HFFc6 (cell line): ENCODE data around the gene MRPL50. TPM values are rescaled to one million over a fixed set of nuclear protein-coding genes. Genes with fewer than 3 reads are reported as not detected.
A peak's percentile ranks its signal among the peaks of the same experiment; 100 is the strongest.

Source experiments
- DNase-seq: peaks from one replicate; pipeline ENCODE4 v3.0.0-alpha.2; 2018
- H3K27ac Mint-ChIP-seq: 2 replicates; pipeline ENCODE4 v1.8.0; 2020; ENCODE audit warnings: mild to moderate bottlenecking, mixed read lengths
- H3K27me3 Mint-ChIP-seq: 2 replicates; pipeline ENCODE4 v1.8.0; 2021; ENCODE audit warnings: mild to moderate bottlenecking, moderate library complexity, mixed read lengths; ENCODE audit not compliant: insufficient read depth
- H3K36me3 Mint-ChIP-seq: 2 replicates; pipeline ENCODE4 v1.8.0; 2021; ENCODE audit warnings: low read depth, mixed read lengths
- H3K4me1 Mint-ChIP-seq: 2 replicates; pipeline ENCODE4 v1.8.0; 2020; ENCODE audit warnings: low read depth, mixed read lengths
- H3K4me3 Mint-ChIP-seq: 2 replicates; pipeline ENCODE4 v1.8.0; 2020; ENCODE audit warnings: mild to moderate bottlenecking, moderate library complexity, mixed read lengths
- H3K9me3 Mint-ChIP-seq: 2 replicates; pipeline ENCODE4 v1.8.0; 2020; ENCODE audit warnings: mild to moderate bottlenecking, mixed read lengths
- long read RNA-seq: library from polyadenylated mRNA; unstranded; transcript quantifications from one replicate; pipeline ENCODE4 v2.0.0, GENCODE V29; 2019
- total RNA-seq, 6 experiments: library from RNA; stranded (reverse); fragmentation: NEBNext Ultra II Directional; extraction: Animal tissue kit (Norgen Biotek cat#: 25700); gene quantifications; 2 replicates in 1 of 6; 3 replicates in 5 of 6; pipeline ENCODE4 v1.2.3, GENCODE V29; 2021
- TF ChIP-seq, protein P1 (sequence below): fragments of 200-600 bp; sonication (generic); IDR thresholded peaks from 2 replicates; pipeline ENCODE4 v1.5.0; 2021; ENCODE audit warnings: antibody characterized with exemption, mild to moderate bottlenecking

Gene MRPL50
- total RNA-seq = 10 to 100 TPM in 4 of 6 experiments, 1 to 10 TPM in 2; 9.6 to 11.2 (median 10.4) TPM
- long read RNA-seq, transcript MRPL50-201 (2 exons, 3,332 nt) = major isoform, 53 of 55 reads
- long read RNA-seq, partial matches to known transcripts = 0 of 55 reads
- long read RNA-seq, other reads (novel, unspliced or antisense) = 2 of 55 reads

GRCh38 chr9:101398068-101398929, at the start of gene MRPL50, which contains the start of gene ZNF189:
MRPL50 (minus strand) TSS chr9:101398618; CDS start chr9:101398592, 26 bp downstream.
ZNF189 (plus strand) TSS chr9:101398851; CDS start chr9:101399157, 306 bp downstream.
- H3K4me3 Mint-ChIP-seq = peak within 1 kb of the TSS; percentile 98
- peaks cover 3% of the 10 kb centered on the region for H3K27me3 Mint-ChIP-seq
- peaks cover 9% of the 10 kb centered on the region for H3K9me3 Mint-ChIP-seq
- peaks cover 69% of the 10 kb centered on the region for H3K36me3 Mint-ChIP-seq
- H3K27ac Mint-ChIP-seq = peak within 1 kb of the TSS; percentile 98
- H3K4me1 Mint-ChIP-seq = peaks cover 46% of the 10 kb centered on the region
- TF ChIP-seq, protein P1, sequence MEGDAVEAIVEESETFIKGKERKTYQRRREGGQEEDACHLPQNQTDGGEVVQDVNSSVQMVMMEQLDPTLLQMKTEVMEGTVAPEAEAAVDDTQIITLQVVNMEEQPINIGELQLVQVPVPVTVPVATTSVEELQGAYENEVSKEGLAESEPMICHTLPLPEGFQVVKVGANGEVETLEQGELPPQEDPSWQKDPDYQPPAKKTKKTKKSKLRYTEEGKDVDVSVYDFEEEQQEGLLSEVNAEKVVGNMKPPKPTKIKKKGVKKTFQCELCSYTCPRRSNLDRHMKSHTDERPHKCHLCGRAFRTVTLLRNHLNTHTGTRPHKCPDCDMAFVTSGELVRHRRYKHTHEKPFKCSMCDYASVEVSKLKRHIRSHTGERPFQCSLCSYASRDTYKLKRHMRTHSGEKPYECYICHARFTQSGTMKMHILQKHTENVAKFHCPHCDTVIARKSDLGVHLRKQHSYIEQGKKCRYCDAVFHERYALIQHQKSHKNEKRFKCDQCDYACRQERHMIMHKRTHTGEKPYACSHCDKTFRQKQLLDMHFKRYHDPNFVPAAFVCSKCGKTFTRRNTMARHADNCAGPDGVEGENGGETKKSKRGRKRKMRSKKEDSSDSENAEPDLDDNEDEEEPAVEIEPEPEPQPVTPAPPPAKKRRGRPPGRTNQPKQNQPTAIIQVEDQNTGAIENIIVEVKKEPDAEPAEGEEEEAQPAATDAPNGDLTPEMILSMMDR = no peak
- DNase-seq = peak; percentile 99

GRCh38 chr9:101446732-101447131, 48.3 kb upstream of the MRPL50 start:
- H3K27ac Mint-ChIP-seq = no peak overlapping the region
- H3K27me3 Mint-ChIP-seq = peaks cover 18% of the 10 kb centered on the region
- peaks cover 23% of the 10 kb centered on the region for H3K4me1 Mint-ChIP-seq
- H3K36me3 Mint-ChIP-seq = no peaks in the 10 kb centered on the region
- no peaks in the 10 kb centered on the region for H3K9me3 Mint-ChIP-seq
- H3K4me3 Mint-ChIP-seq = no peak overlapping the region
- DNase-seq = no peak
- TF ChIP-seq, protein P1 = no peak

DNA sequence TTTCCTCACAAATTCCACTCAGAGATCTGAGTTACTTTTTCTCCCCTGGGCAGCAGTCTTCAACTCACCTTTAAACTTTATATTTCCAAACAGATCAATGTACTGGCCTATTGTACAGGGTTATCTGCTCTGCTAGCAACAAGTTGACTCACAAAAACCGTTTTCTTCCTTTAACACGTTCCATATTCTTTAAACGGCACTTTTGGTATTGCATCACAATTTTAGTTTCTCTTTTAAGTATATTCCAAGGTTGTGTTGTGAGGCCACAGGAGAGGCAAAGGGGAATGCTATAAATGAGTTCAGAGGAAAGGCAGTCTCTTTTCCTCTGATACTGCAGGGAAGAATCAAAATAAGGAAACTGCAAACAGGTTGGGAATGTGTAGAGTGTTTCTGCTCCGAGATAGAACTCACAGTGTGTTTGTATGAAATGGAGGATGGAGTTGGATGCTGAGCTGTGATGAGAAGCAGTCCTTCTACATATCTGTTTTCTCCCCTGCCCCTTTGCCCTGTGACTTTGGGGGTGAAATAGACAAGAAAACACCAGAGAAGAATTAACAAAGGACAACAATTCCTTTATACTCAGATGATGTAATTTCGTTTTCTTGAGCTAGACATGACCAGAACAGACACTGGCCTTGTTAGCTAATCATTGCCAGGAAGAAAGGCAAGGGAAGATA, 47.1 kb upstream of the MRPL50 start:
- Mint-ChIP-seq H3K27me3 (peaks cover 19% of the 10 kb centered on the region), H3K27ac (peak overlapping the region; percentile 49; the same call in 1 of the 2 replicates), H3K4me1 (peaks cover 21% of the 10 kb centered on the region), H3K36me3 (no peaks in the 10 kb centered on the region), H3K4me3 (peak overlapping the region; percentile 70), H3K9me3 (no peaks in the 10 kb centered on the region)
- TF ChIP-seq, protein P1 = no peak
- no peak for DNase-seq

- TF ChIP-seq, protein P1 = no peak
- H3K27ac Mint-ChIP-seq = no peak overlapping the region
- H3K27me3 Mint-ChIP-seq = peaks cover 17% of the 10 kb centered on the region
- no peak overlapping the region for H3K4me3 Mint-ChIP-seq
- H3K4me1 Mint-ChIP-seq = peaks cover 10% of the 10 kb centered on the region
- no peaks in the 10 kb centered on the region for H3K9me3 Mint-ChIP-seq
- DNase-seq = no peak
- H3K36me3 Mint-ChIP-seq = no peaks in the 10 kb centered on the region
Observed at GRCh38 chr9:101443364-101443771, 45.0 kb upstream of the MRPL50 start.

DNA sequence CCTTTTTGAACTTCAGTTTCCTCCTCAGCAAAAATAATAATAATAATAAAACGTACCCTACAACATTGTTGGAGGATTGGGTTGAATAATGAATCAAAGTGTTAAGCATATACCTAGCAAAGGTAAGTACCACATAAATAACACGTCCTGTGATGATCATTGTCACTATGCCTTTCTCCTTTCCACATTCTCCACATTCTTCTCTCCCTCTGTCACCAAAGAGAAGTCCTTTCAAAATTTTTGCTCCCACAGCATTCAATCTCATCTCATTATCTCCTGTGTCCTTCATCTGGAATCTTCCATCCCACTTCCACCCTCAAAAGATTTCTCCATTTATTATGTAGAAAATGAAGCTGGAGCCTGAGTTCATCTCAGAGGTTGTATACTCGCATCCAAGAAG, 44.3 kb upstream of the MRPL50 start:
- H3K36me3 Mint-ChIP-seq = no peaks in the 10 kb centered on the region
- no peak overlapping the region for H3K4me3 Mint-ChIP-seq
- H3K9me3 Mint-ChIP-seq = no peaks in the 10 kb centered on the region
- H3K27me3 Mint-ChIP-seq = peaks cover 18% of the 10 kb centered on the region
- TF ChIP-seq, protein P1 = no peak
- H3K4me1 Mint-ChIP-seq = peaks cover 9% of the 10 kb centered on the region; the same call in 1 of the 2 replicates
- no peak for DNase-seq
- H3K27ac Mint-ChIP-seq = no peak overlapping the region
